SK-N-MC (cell line): ENCODE measurements around the gene CGRRF1.

Experiments
- DNase-seq: peaks from one replicate; pipeline ENCODE4 v3.0.0-alpha.2; 2011; ENCODE audit warnings: low read depth, low spot score
- H3K27ac ChIP-seq: fragments of 200-600 bp; sonication (generic); 2 replicates; pipeline ENCODE4 v1.5.1; 2016; ENCODE audit warnings: mixed run types
- H3K36me3 ChIP-seq: fragments of 200-600 bp; sonication (generic); 2 replicates; pipeline ENCODE4 v1.6.1; 2017; ENCODE audit warnings: antibody characterized with exemption, low read length, mixed read lengths; ENCODE audit not compliant: insufficient read depth
- H3K4me3 ChIP-seq: fragments of 200-600 bp; sonication (generic); 2 replicates; pipeline ENCODE4 v1.5.1; 2016
- H3K9ac ChIP-seq: fragments of 200-600 bp; sonication (generic); 2 replicates; pipeline ENCODE4 v1.8.0; 2017; ENCODE audit warnings: mixed run types, mixed read lengths; ENCODE audit not compliant: insufficient read length
- H3K9me3 ChIP-seq: fragments of 200-600 bp; sonication (generic); 2 replicates; pipeline ENCODE4 v1.6.1; 2017; ENCODE audit warnings: low read depth, mild to moderate bottlenecking, antibody characterized with exemption, low read length, moderate library complexity, mixed read lengths
- EZH2 ChIP-seq: fragments of 200-600 bp; sonication (generic); IDR thresholded peaks from one replicate; pipeline ENCODE4 v1.6.1; 2017; ENCODE audit warnings: antibody characterized with exemption
- FOXP2 ChIP-seq: optimal IDR thresholded peaks from 2 replicates; pipeline ENCODE3; 2011; ENCODE audit warnings: mild to moderate bottlenecking, moderate library complexity; ENCODE audit not compliant: insufficient read depth; ENCODE audit errors: extremely low read length, control extremely low read depth
- POLR2AphosphoS5 ChIP-seq: IDR thresholded peaks from 2 replicates; pipeline ENCODE4 v1.6.1; 2012; ENCODE audit warnings: mild to moderate bottlenecking, low read depth, low read length, borderline replicate concordance

The CGRRF1 gene

DNA sequence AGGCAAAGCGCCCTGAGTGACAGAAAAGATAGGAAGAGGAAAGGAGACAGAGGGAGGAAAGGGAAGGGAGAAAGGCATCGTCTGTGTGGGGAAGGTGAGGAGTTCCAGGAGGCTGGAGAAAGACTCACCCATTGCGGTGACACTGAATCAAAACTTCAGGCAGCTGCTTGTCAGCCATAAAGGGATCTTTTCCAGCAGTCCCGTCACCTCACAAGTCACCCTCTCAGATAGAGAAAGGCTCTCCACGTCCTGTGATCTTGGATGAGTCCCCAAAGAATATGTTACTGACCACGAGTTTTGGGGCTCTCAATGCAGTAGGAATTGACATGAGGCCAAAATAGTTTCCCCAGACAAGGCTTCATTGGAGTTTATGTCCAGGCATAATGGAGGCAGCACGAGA, 11.1 kb upstream of the CGRRF1 start:
- no peak overlapping the region for H3K4me3 ChIP-seq
- H3K9ac ChIP-seq, result no peak overlapping the region
- no peak for DNase-seq
- TF ChIP-seq EZH2 (no peak), FOXP2 (no peak), POLR2AphosphoS5 (no peak)
- H3K36me3 ChIP-seq, result no peaks in the 10 kb centered on the region
- no peak overlapping the region for H3K27ac ChIP-seq
- H3K9me3 ChIP-seq, result no peaks in the 10 kb centered on the region

DNA sequence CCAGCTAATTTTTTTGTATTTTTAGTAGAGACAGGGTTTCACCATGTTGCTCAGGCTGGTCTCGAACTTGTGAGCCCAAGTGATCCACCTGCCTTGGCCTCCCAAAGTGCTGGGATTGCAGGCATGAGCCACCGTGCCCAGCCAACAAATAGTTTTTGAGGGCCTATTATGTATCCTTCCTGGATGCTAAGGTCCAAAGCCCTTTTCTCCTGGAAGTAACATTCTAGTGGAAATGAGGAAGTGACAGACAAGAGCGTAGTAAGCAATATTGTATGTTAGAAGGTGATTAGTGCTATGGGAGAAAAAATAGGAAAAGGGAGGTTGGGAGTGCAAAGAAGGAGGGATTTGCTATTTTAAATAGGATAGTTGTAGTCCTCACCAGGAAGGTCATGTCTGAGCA, 9.0 kb upstream of the CGRRF1 start:
- H3K9me3 ChIP-seq, result no peaks in the 10 kb centered on the region
- H3K36me3 ChIP-seq, result no peaks in the 10 kb centered on the region
- no peak for DNase-seq
- no peak overlapping the region for H3K27ac ChIP-seq
- H3K4me3 ChIP-seq, result no peak overlapping the region
- H3K9ac ChIP-seq, result no peak overlapping the region
- no peak for TF ChIP-seq FOXP2
- no peak for TF ChIP-seq EZH2
- TF ChIP-seq POLR2AphosphoS5, result no peak

DNA sequence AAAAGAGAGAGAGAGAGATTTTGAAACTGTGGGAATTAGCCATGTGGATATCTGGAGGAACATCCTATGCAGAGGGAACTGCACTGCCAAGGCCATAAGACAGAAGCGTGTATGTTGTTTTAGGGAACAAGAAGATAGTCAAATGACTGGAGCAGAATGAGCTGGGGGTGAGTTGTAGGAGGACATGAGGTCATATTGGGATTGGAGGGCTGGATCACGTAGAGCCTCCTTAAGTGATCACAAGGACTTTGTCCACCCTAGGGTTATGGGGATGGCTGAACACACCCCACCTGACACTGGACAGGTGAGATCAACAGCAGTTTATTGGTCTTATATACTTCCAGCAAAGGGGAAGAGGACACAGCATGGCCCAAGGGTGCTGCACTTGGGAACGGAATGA, 8.2 kb upstream of the CGRRF1 start:
- H3K27ac ChIP-seq, result no peak overlapping the region
- no peaks in the 10 kb centered on the region for H3K36me3 ChIP-seq
- no peak for DNase-seq
- TF ChIP-seq EZH2 (no peak), POLR2AphosphoS5 (no peak), FOXP2 (no peak)
- no peak overlapping the region for H3K4me3 ChIP-seq
- no peaks in the 10 kb centered on the region for H3K9me3 ChIP-seq
- no peak overlapping the region for H3K9ac ChIP-seq

DNA sequence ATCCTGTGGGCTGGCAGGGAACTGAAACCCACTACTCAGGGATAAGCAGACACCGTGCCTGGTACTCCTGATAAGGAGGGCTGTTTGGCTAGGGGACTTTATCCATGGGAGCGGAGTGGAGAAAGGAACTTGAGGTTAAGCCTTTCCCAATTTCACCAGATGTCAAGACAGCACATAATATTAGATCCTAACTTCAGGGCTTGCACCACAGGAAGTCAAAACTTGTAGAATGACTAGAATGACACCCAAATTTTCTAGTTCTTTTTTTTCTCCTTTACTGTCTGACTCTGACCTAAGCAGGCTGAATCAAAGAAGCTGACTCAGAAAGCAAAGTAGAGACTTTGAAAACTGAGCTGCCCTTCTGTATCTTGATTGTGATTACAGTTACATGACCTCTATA, 7.1 kb upstream of the CGRRF1 start:
- Histone ChIP-seq H3K27ac (no peak overlapping the region), H3K36me3 (no peaks in the 10 kb centered on the region), H3K9me3 (no peaks in the 10 kb centered on the region), H3K9ac (no peak overlapping the region), H3K4me3 (no peak overlapping the region)
- no peak for DNase-seq
- no peak for TF ChIP-seq POLR2AphosphoS5
- TF ChIP-seq FOXP2, result no peak
- no peak for TF ChIP-seq EZH2

DNA sequence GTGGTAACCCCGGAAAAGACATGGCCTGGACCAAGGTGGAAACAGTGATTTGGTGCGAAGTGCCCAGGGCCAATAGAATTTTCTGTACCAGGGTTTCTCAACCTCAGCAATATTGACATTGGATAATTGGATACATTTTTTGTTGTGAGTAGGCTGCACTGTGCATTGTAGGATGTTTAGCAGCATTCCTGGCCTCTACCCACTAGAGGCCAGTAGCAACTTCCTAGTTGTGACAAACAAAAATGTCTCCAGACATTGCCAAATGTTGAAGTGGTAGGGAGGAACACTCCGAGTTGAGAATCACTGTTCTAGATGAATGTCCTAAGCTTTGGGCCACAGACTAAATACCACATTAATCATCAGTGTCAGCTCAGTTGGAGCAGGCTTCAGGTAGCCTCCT, 6.2 kb upstream of the CGRRF1 start:
- DNase-seq, result no peak
- H3K9ac ChIP-seq, result no peak overlapping the region
- no peak for TF ChIP-seq POLR2AphosphoS5
- TF ChIP-seq EZH2, result no peak
- no peak for TF ChIP-seq FOXP2

DNA sequence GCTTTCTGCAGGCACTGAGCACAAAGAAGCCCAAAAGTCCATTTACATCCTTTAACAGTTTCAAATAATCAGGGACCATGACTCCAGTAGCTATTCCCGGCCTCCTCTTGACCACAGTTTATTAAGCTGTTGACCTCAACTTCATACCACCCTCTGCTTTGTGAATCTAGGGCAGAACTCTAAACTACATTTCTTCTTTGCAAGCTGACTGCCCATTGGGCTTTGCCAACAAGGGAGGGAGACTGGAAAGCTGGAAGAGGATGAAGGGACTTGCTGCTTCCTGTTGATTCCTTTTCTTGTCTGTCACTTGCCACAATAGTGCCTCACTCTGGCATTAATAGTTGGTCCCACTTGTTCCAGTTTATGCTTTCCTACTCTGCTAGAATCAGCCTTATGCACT, 2.7 kb downstream of the CGRRF1 start:
- H3K27ac ChIP-seq, result no peak overlapping the region
- DNase-seq, result no peak

More for the DNA sequence above, 6.2 kb upstream of the CGRRF1 start:
- Histone ChIP-seq H3K9me3 (no peaks in the 10 kb centered on the region), H3K4me3 (no peak overlapping the region), H3K36me3 (no peaks in the 10 kb centered on the region), H3K27ac (no peak overlapping the region)

DNA sequence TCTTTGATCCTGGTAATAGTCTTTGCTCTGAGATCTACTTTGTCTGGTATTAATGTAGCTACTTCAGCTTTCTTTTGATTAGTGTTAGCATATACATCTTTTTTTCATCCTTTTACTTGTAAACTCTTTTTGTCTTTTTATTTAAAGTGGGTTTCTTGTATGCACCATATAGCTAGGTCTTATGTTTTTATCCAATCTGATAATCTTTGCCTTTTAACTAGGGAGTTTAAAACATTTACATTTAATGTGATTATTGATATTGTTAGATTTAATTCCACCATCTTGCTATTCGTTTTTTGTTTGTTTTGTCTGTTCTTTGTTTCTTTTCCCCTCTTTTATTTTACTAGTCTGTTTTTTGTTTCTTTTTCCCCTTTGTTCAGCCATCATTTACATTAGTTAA, 6.0 kb downstream of the CGRRF1 start:
- no peak overlapping the region for H3K4me3 ChIP-seq
- no peak overlapping the region for H3K9ac ChIP-seq
- no peak overlapping the region for H3K27ac ChIP-seq
- peaks cover 6% of the 10 kb centered on the region; the same call in 1 of the 2 replicates for H3K9me3 ChIP-seq
- TF ChIP-seq POLR2AphosphoS5 (no peak), FOXP2 (no peak), EZH2 (no peak)
- no peaks in the 10 kb centered on the region for H3K36me3 ChIP-seq
- DNase-seq, result no peak

More for the DNA sequence above, 2.7 kb downstream of the CGRRF1 start:
- no peak for TF ChIP-seq EZH2
- TF ChIP-seq FOXP2, result no peak
- TF ChIP-seq POLR2AphosphoS5, result no peak
- H3K36me3 ChIP-seq, result no peaks in the 10 kb centered on the region
- H3K9me3 ChIP-seq, result peaks cover 6% of the 10 kb centered on the region; the same call in 1 of the 2 replicates
- no peak overlapping the region for H3K4me3 ChIP-seq
- H3K9ac ChIP-seq, result no peak overlapping the region

DNA sequence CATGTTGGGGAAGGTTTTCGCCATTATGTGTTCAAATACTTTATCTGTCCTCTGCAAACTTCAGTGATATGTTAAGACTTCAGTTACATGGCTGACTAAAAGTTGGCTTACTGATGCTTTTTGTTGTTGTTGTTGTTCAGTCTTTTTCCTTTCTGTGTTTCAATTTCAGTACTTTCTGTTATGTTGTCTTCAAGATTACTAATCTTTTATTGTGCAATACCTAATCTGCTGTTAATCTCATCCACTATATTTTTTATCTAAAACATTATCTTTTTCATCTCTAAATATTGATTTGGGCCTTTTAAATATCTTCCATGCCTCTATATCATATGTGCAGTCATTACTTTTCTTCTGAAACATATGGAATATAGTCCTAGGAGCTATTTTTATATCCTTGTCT, 7.0 kb downstream of the CGRRF1 start:
- no peak for DNase-seq
- peaks cover 6% of the 10 kb centered on the region; the same call in 1 of the 2 replicates for H3K9me3 ChIP-seq
- H3K36me3 ChIP-seq, result no peaks in the 10 kb centered on the region
- H3K9ac ChIP-seq, result no peak overlapping the region
- no peak for TF ChIP-seq FOXP2
- no peak for TF ChIP-seq POLR2AphosphoS5
- TF ChIP-seq EZH2, result no peak
- no peak overlapping the region for H3K27ac ChIP-seq
- H3K4me3 ChIP-seq, result no peak overlapping the region

DNA sequence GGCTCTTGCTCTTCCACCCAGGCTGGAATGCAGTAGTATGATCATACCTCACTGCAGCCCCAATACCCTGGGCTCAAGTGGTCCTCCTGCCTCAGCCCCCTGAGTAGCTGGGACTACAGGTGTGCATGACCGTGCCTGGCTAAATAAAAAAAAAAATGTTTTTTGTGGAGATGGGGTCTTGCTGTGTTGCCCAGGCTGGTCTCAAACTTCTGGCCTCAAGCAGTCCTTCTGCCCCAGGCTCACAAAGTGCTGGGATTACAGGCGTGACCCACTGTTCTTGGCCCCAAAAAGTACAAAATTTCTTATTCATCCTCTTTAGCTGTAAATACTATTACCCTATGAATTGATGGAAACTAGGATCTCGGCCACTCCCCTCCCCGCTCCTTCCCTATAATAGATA, 14.7 kb downstream of the CGRRF1 start:
- DNase-seq, result no peak
- TF ChIP-seq FOXP2 (no peak), POLR2AphosphoS5 (no peak), EZH2 (no peak)
- Histone ChIP-seq H3K9me3 (no peaks in the 10 kb centered on the region), H3K9ac (no peak overlapping the region), H3K27ac (no peak overlapping the region), H3K36me3 (no peaks in the 10 kb centered on the region), H3K4me3 (no peak overlapping the region)
